Endothelial cell of umbilical vein (primary cell): ENCODE measurements around the gene PKNOX2. TPM values are rescaled to one million over a fixed set of nuclear protein-coding genes. Genes with fewer than 3 reads are reported as not detected.

ENCODE experiments used
- BruUV-seq: library from RNA; stranded (reverse); fragments of 400-500 nt; replicated peaks from 2 replicates; lab custom pipeline; 2021; lab: Mats Ljungman, UMichigan
- CTCF ChIA-PET: fragments of 300-600, 350-600 bp; sonication (Branson Sonifier 250); formaldehyde crosslinking; loops from one replicate; lab custom pipeline; 2021; ENCODE audit warnings: antibody characterized with exemption, inconsistent platforms; lab: Charles Lee
- POLR2A ChIA-PET: fragments of 300-600, 350-600 bp; sonication (Branson Sonifier 250); formaldehyde crosslinking; loops from one replicate; lab custom pipeline; 2021; ENCODE audit warnings: antibody characterized with exemption, inconsistent platforms; lab: Charles Lee
- DNase-seq: peaks from one replicate; pipeline ENCODE4 v3.0.0-alpha.2; 2011; ENCODE audit warnings: low read depth, low spot score
- FAIRE-seq: peaks from 2 replicates; lab custom pipeline; 2011; peaks lifted over from hg19 to GRCh38; lab: Jason Lieb, UNC
- H2AFZ ChIP-seq: 2 replicates; pipeline ENCODE4 v1.6.0; 2012; ENCODE audit warnings: low read depth, low read length, control low read depth, inconsistent platforms
- H3K27ac ChIP-seq: 2 replicates; pipeline ENCODE4 v1.5.1; 2011; ENCODE audit warnings: low read depth, mild to moderate bottlenecking, control low read depth, low read length, moderate library complexity; ENCODE audit not compliant: insufficient read depth
- H3K27me3 ChIP-seq, 2 experiments: 2 replicates each; pipeline versions ENCODE4 v1.6.0 to v1.6.1; 2011; ENCODE audit warnings: low read length in 2 of 2, mixed read lengths in 1 of 2; ENCODE audit not compliant: control insufficient read depth in 2 of 2, insufficient read depth in 2 of 2
- H3K36me3 ChIP-seq, 2 experiments: 2 replicates in 1 of 2; 3 replicates in 1 of 2; pipeline ENCODE4 v1.5.1; 2011; ENCODE audit warnings: low read length in 2 of 2, mild to moderate bottlenecking in 1 of 2, moderate library complexity in 1 of 2; ENCODE audit not compliant: control insufficient read depth in 2 of 2, insufficient read depth in 2 of 2; ENCODE audit errors: extremely low read depth in 1 of 2
- H3K4me1 ChIP-seq: 3 replicates; pipeline ENCODE4 v1.5.1; 2011; ENCODE audit warnings: mild to moderate bottlenecking, low read length; ENCODE audit not compliant: control insufficient read depth, insufficient read depth; ENCODE audit errors: extremely low read depth
- H3K4me2 ChIP-seq: 2 replicates; pipeline ENCODE4 v1.6.1; 2011; ENCODE audit warnings: low read length, control low read depth, mixed read lengths; ENCODE audit not compliant: insufficient read depth
- H3K4me3 ChIP-seq, 3 experiments: fragments of 200-600 bp in 1 of 3; sonication (generic), shearing (Covaris generic) in 1 of 3; replicated peaks in 1 of 3; 2 replicates each; pipeline ENCODE4 v1.5.1; 2011 to 2016; ENCODE audit warnings: control low read depth in 3 of 3, low read length in 3 of 3, mild to moderate bottlenecking in 2 of 3, inconsistent platforms in 1 of 3, low read depth in 1 of 3, moderate library complexity in 1 of 3; ENCODE audit not compliant: insufficient read depth in 1 of 3
- H3K79me2 ChIP-seq: 2 replicates; pipeline ENCODE4 v1.6.0; 2012; ENCODE audit warnings: low read length, inconsistent platforms; ENCODE audit not compliant: control insufficient read depth, insufficient read depth
- H3K9ac ChIP-seq: replicated peaks from 2 replicates; pipeline ENCODE3; 2011; ENCODE audit warnings: low read length, control low read depth; ENCODE audit not compliant: insufficient read depth; ENCODE audit errors: extremely low read depth
- H3K9me1 ChIP-seq: replicated peaks from 3 replicates; pipeline ENCODE4 v1.6.0; 2011; ENCODE audit warnings: mild to moderate bottlenecking, low read length; ENCODE audit not compliant: control insufficient read depth, insufficient read depth; ENCODE audit errors: extremely low read depth
- H3K9me3 ChIP-seq: replicated peaks from 2 replicates; pipeline ENCODE4 v1.5.1; 2012; ENCODE audit warnings: low read length, inconsistent platforms; ENCODE audit not compliant: control insufficient read depth, insufficient read depth
- H4K20me1 ChIP-seq: replicated peaks from 2 replicates; pipeline ENCODE3; 2011; ENCODE audit warnings: mild to moderate bottlenecking, low read length; ENCODE audit not compliant: control insufficient read depth, insufficient read depth; ENCODE audit errors: extremely low read depth
- CTCF ChIP-seq, 2 donors: IDR thresholded peaks; 1 replicate in 1 of 2; 2 replicates in 1 of 2; pipeline ENCODE4 v1.5.1; 2011; ENCODE audit warnings: low read length in 2 of 2, mild to moderate bottlenecking in 2 of 2, moderate library complexity in 2 of 2, control low read depth in 1 of 2, inconsistent platforms in 1 of 2, low read depth in 1 of 2; ENCODE audit not compliant: insufficient read depth in 1 of 2; ENCODE audit errors: extremely low read depth in 1 of 2
- EZH2 ChIP-seq: IDR thresholded peaks from 2 replicates; pipeline ENCODE4 v1.6.1; 2012; ENCODE audit warnings: borderline replicate concordance, low read depth, mild to moderate bottlenecking, moderate library complexity, low read length, inconsistent platforms; ENCODE audit not compliant: severe bottlenecking
- FOS ChIP-seq: IDR thresholded peaks from 2 replicates; pipeline ENCODE4 v1.6.1; 2011; ENCODE audit warnings: mild to moderate bottlenecking, low read length, moderate library complexity, borderline replicate concordance; ENCODE audit not compliant: insufficient read depth
- GATA2 ChIP-seq: IDR thresholded peaks from 2 replicates; pipeline ENCODE4 v1.7.0; 2011; ENCODE audit warnings: low read depth, mild to moderate bottlenecking, moderate library complexity, mixed read lengths, low read length; ENCODE audit not compliant: insufficient read length, insufficient read depth
- JUN ChIP-seq: IDR thresholded peaks from 2 replicates; pipeline ENCODE4 v1.6.1; 2011; ENCODE audit warnings: borderline replicate concordance, low read depth; ENCODE audit not compliant: insufficient read length, insufficient read depth
- MAX ChIP-seq: IDR thresholded peaks from 2 replicates; pipeline ENCODE4 v1.6.1; 2011; ENCODE audit not compliant: insufficient read depth, insufficient read length
- MYC ChIP-seq: IDR thresholded peaks from one replicate; pipeline ENCODE4 v1.6.1; 2011; ENCODE audit warnings: mild to moderate bottlenecking, low read depth, low read length
- POLR2A ChIP-seq: IDR thresholded peaks from 2 replicates; pipeline ENCODE4 v1.6.1; 2012; ENCODE audit warnings: low read depth, mild to moderate bottlenecking, control low read depth, low read length
- POLR2AphosphoS5 ChIP-seq: IDR thresholded peaks from 2 replicates; pipeline ENCODE4 v1.6.1; 2012; ENCODE audit warnings: low read depth, mild to moderate bottlenecking, control low read depth, low read length, moderate library complexity; ENCODE audit not compliant: insufficient read depth
- dilution Hi-C: fragments of 300-500 bp; cut with MboI; formaldehyde crosslinking; loops from one replicate; pipeline ENCODE4 v1.15.0; 2019; ENCODE audit warnings: low sequenced_read_pairs; ENCODE audit not compliant: extremely low pct_ligation_motif_present
- intact Hi-C: fragments of 100-400 bp; cut with micrococcal nuclease; formaldehyde crosslinking; loops from one replicate; pipeline ENCODE4 v1.10.0; 2022
- polyA plus RNA-seq, 4 experiments: library from polyadenylated mRNA; depleted of rRNA in 3 of 4; stranded (reverse) in 3 of 4; unstranded in 1 of 4; fragments of >200 nt; gene quantifications; 2 replicates each; pipeline versions ENCODE4 v1.2.1 to v1.2.3, GENCODE V29; 2011 to 2012; ENCODE audit warnings: missing spikeins in 1 of 4
- total RNA-seq: library from RNA; stranded (reverse); gene quantifications from 2 replicates; pipeline ENCODE4 v1.2.3, GENCODE V29; 2021

Gene PKNOX2
- total and polyA plus RNA-seq, 2 donors (not counting 3 experiments of a cell fraction or from before 2014, with no cell fraction given) = 0.11 to 0.91 TPM

DNA sequence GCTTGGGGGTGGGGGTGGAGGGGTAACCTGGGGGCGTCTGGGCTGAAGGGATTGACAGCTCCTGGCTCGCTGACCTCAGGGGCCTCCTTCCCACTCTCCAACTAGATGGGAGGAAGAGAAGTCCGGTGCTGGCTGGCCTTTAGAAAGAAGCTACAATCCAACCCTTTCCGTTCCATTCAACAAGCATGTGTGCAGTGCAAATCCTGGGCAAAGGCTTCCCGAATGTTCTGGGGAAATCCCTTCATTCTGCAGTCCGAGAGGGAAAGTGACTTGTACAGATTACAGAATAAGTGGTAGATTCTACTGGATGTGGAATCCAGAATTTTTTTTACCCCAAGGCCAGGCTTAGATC lies 181.6 kb downstream of the PKNOX2 start:
- no peak overlapping the region for H3K27ac ChIP-seq
- H3K4me2 ChIP-seq = no peak overlapping the region
- ChIA-PET POLR2A (interaction anchor here (1.0 kb wide), 1 partner anchor 703 kb away, joined by 4 read pairs; no protein-coding TSS in a partner anchor), CTCF (interaction anchor here (0.6 to 6.9 kb wide), 89 partner anchors 11 to 639 kb away, joined by 3 to 188 read pairs (median 5); partner anchors contain the start of genes PKNOX2 and TMEM218)
- H3K9ac ChIP-seq = no peak overlapping the region
- TF ChIP-seq JUN = no peak
- TF ChIP-seq GATA2 = no peak
- no peak for TF ChIP-seq POLR2AphosphoS5
- no peak for TF ChIP-seq FOS
- no peak for TF ChIP-seq POLR2A
- TF ChIP-seq EZH2 = no peak
- TF ChIP-seq MAX = no peak
- TF ChIP-seq CTCF (IDR thresholded peaks at IDR 0.05; ENCODE audit: extremely low read depth in 1 of 2, insufficient read depth in 1 of 2, low read depth in 1 of 2, low read length in 2 of 2) = no peak
- TF ChIP-seq MYC = no peak
- no TSS peak for BruUV-seq
- no peak overlapping the region for H2AFZ ChIP-seq
- no peaks in the 10 kb centered on the region for H3K9me1 ChIP-seq
- H3K4me1 ChIP-seq = no peaks in the 10 kb centered on the region
- no peaks in the 10 kb centered on the region for H3K79me2 ChIP-seq
- no peak overlapping the region for H3K4me3 ChIP-seq
- H3K27me3 ChIP-seq = no peaks in the 10 kb centered on the region
- H3K9me3 ChIP-seq = no peaks in the 10 kb centered on the region
- H3K36me3 ChIP-seq = no peaks in the 10 kb centered on the region
- no peak for DNase-seq
- no peaks in the 10 kb centered on the region for H4K20me1 ChIP-seq
- intact Hi-C loops (loop anchor here (5.0 kb wide), 1 partner anchor 84 kb away; no protein-coding TSS in a partner anchor), dilution Hi-C loops (no loop called here)
- no peak for FAIRE-seq
